OCI-LY1 (cell line): ENCODE data around the gene CXXC1.

ENCODE experiments used
- H2AFZ ChIP-seq: fragments of 200-600 bp; sonication (generic), shearing (Covaris generic); 2 replicates; pipeline ENCODE4 v1.6.0; 2014; ENCODE audit warnings: antibody characterized with exemption, mild to moderate bottlenecking, low read length
- H3F3A ChIP-seq: fragments of 200-600 bp; sonication (generic), shearing (Covaris generic); 2 replicates; pipeline ENCODE4 v1.6.0; 2014; ENCODE audit warnings: mild to moderate bottlenecking, antibody characterized with exemption, low read length, moderate library complexity; ENCODE audit not compliant: insufficient read depth
- H3K27ac ChIP-seq: fragments of 200-600 bp; sonication (generic); 2 replicates; pipeline ENCODE4 v1.5.1; 2014; ENCODE audit warnings: low read length, mixed run types, mild to moderate bottlenecking, low read depth; ENCODE audit not compliant: poor library complexity, severe bottlenecking
- H3K27me3 ChIP-seq: fragments of 200-600 bp; sonication (generic); 2 replicates; pipeline ENCODE4 v1.6.0; 2014; ENCODE audit warnings: antibody characterized with exemption, mild to moderate bottlenecking, low read length, moderate library complexity; ENCODE audit not compliant: insufficient read depth
- H3K36me3 ChIP-seq: fragments of 200-600 bp; sonication (generic); 2 replicates; pipeline ENCODE4 v1.6.1; 2014; ENCODE audit warnings: mild to moderate bottlenecking, antibody characterized with exemption, low read length, moderate library complexity, mixed read lengths; ENCODE audit not compliant: insufficient read depth
- H3K4me1 ChIP-seq: fragments of 200-600 bp; sonication (generic); 2 replicates; pipeline ENCODE4 v1.5.1; 2014; ENCODE audit warnings: mild to moderate bottlenecking, low read length, moderate library complexity; ENCODE audit not compliant: insufficient read depth, severe bottlenecking
- H3K4me2 ChIP-seq: fragments of 200-600 bp; sonication (generic), shearing (Covaris generic); 2 replicates; pipeline ENCODE4 v1.6.1; 2014; ENCODE audit warnings: low read length
- H3K4me3 ChIP-seq: fragments of 200-600 bp; sonication (generic); 2 replicates; pipeline ENCODE4 v1.5.1; 2014; ENCODE audit warnings: low read length, low read depth, mild to moderate bottlenecking, mixed read lengths; ENCODE audit not compliant: poor library complexity, severe bottlenecking
- H3K79me2 ChIP-seq: fragments of 200-600 bp; shearing (Covaris generic); 2 replicates; pipeline ENCODE4 v1.6.1; 2016; ENCODE audit warnings: mixed run types, low read length, mixed read lengths; ENCODE audit not compliant: insufficient read depth
- H3K9ac ChIP-seq: fragments of 200-600 bp; sonication (generic), shearing (Covaris generic); 2 replicates; pipeline ENCODE4 v1.6.1; 2014; ENCODE audit warnings: mild to moderate bottlenecking, low read length, mixed read lengths
- H3K9me2 ChIP-seq: fragments of 200-600 bp; sonication (generic), shearing (Covaris generic); 2 replicates; pipeline ENCODE4 v1.6.1; 2014; ENCODE audit warnings: low read depth, mild to moderate bottlenecking, low read length, mixed read lengths
- H3K9me3 ChIP-seq: fragments of 200-600 bp; shearing (Covaris generic); 2 replicates; pipeline ENCODE4 v1.6.1; 2014; ENCODE audit warnings: low read length, mixed read lengths
- H4K20me1 ChIP-seq: fragments of 200-600 bp; sonication (generic), shearing (Covaris generic); 2 replicates; pipeline ENCODE4 v1.6.0; 2016; ENCODE audit warnings: mild to moderate bottlenecking, low read length; ENCODE audit not compliant: insufficient read depth
- CTCF ChIP-seq: fragments of 200-600 bp; sonication (generic), shearing (Covaris generic); IDR thresholded peaks from 2 replicates; pipeline ENCODE4 v1.5.1; 2017; ENCODE audit warnings: mild to moderate bottlenecking, antibody characterized with exemption, low read length, moderate library complexity, mixed read lengths
- EZH2 ChIP-seq: fragments of 200-600 bp; sonication (generic), shearing (Covaris generic); IDR thresholded peaks from 2 replicates; pipeline ENCODE4 v1.8.0; 2017; ENCODE audit warnings: borderline replicate concordance, mixed run types, mild to moderate bottlenecking, antibody characterized with exemption, low read length, moderate library complexity, mixed read lengths

The CXXC1 gene

DNA sequence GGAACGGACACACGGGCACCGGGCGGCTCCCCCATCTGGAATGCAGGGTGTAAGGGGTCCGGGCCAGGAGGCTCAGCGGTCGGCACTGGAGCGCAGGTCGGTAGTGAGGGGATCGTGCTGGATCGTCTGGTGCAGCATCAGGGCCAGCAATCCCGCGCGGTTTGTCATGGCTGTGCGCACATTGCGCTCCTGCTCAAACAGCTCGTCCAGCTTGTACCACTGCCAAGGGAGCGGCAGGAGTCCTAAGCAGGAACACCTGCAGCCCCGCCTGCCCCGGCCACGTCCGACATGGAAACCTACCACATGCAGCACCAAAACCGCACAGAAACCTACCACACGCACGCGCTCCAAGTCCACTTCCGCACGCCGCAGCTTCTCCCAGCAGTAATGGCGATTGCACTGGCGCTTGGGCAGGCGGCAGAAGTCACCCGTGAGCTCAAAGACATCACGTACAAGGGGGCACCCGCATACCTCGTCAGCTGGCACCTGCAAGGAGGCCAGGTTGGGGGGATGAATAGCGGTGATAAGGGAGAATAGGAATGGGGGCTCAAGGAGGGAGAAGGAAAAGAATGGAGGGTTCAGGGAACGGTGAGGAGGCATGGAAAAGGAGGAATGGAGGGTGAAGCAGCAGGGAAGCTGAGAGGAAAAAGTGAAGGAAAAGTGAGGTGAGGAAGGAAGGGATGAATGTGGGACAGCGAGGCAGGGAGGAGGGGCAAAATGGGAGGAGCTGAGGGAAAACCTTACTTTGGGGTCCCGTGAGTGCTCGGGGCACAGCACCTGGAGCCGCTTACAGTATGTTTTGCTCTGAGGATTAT lies 4.8 kb downstream of the CXXC1 start:
- Histone ChIP-seq H3F3A (no peaks in the 10 kb centered on the region), H3K9ac (no peak overlapping the region), H3K9me2 (no peaks in the 10 kb centered on the region), H3K36me3 (peaks cover 63% of the 10 kb centered on the region), H3K27ac (no peak overlapping the region), H3K27me3 (no peaks in the 10 kb centered on the region), H3K4me2 (peak overlapping the region; percentile 97; the same call in 1 of the 2 replicates), H2AFZ (no peak overlapping the region), H4K20me1 (no peaks in the 10 kb centered on the region), H3K4me3 (no peak overlapping the region), H3K79me2 (peaks cover 33% of the 10 kb centered on the region), H3K9me3 (no peaks in the 10 kb centered on the region), H3K4me1 (peaks cover 33% of the 10 kb centered on the region)
- TF ChIP-seq EZH2 (no peak), CTCF (no peak)

DNA sequence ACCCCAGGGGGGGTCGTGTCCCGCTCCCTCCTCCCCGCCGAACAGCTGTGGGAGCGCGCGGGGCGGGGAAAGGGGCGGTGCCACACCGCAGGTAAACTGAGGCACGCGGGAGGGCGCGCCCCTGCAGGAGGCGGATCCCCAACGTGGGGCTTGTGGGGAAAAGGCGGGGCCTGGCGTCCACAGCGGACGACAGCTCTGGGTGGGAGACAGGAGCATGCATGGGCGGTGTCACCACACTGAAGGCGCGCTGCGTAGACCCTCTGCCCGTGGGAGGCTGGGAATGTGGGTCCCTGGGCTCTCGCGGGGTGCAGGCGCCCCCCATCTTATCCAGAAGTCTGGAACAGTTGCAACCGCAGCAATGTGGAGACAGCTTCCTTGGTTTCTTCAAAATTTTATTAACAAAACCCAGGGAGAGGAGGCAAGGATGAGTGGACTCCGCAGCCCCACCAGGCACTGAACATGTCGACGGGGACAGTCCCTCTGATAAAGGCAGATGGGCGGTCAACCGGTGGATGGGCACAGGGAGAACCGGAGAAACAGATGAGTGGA lies 5.4 kb downstream of the CXXC1 start:
- peak overlapping the region; percentile 97 for H3K4me2 ChIP-seq
- H3K27me3 ChIP-seq = no peaks in the 10 kb centered on the region
- TF ChIP-seq CTCF (no peak), EZH2 (no peak)
- H2AFZ ChIP-seq = no peak overlapping the region
- no peaks in the 10 kb centered on the region for H3K9me3 ChIP-seq
- H3K36me3 ChIP-seq = peaks cover 67% of the 10 kb centered on the region
- peak overlapping the region; percentile 98 for H3K4me3 ChIP-seq
- no peaks in the 10 kb centered on the region for H3F3A ChIP-seq
- H3K79me2 ChIP-seq = peaks cover 30% of the 10 kb centered on the region
- peak overlapping the region; percentile 74 for H3K27ac ChIP-seq
- peaks cover 33% of the 10 kb centered on the region for H3K4me1 ChIP-seq
- H3K9ac ChIP-seq = peak overlapping the region; percentile 99
- H4K20me1 ChIP-seq = no peaks in the 10 kb centered on the region
- no peaks in the 10 kb centered on the region for H3K9me2 ChIP-seq

DNA sequence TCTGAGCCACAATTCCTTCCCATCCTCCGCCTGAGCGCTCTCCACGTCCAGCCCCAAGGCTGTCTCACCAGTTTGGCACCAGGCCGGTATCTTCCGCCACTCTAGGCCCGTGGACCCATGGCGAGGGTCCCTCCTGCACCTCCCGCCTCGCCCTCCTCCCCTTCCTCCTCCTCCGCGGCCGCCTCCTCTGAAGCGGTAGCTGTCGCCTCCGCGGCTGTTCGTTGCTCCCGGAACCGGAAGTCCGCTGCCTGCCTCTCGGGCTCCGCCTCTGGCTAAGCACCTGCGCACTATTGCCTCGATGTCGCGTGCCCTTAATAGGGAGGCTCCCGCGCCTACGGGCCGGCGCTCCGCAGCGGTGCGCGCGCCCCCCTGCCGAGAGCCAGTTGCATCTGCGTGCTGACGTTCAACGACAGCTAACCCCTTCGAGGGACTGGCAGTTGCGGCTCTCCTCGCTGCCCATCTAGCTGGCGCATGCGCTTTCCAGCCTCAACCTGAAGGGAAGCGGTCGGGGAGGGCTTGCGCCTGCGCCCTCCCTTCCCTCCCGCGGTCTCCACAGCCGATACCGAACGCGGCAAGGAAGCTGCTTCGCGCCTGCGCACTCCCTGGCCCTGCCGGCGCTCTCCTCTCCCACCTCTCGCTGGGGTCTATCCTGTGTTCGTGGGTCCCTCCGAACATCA lies 6.1 kb downstream of the CXXC1 start, which contains the start of gene MBD1:
MBD1 (minus strand) TSS at position 229 of the 677 bp plus-strand sequence. CDS start 1,531 bp downstream, outside the sequence.
- Histone ChIP-seq H3K27me3 (no peaks in the 10 kb centered on the region), H3K79me2 (peaks cover 26% of the 10 kb centered on the region), H3K4me1 (peaks cover 32% of the 10 kb centered on the region), H3K36me3 (peaks cover 73% of the 10 kb centered on the region), H3K9me3 (no peaks in the 10 kb centered on the region), H3F3A (no peaks in the 10 kb centered on the region), H2AFZ (no peak within 1 kb of the TSS), H3K27ac (peak within 1 kb of the TSS; percentile 74), H3K9me2 (no peaks in the 10 kb centered on the region), H3K4me3 (peak within 1 kb of the TSS; percentile 98), H3K9ac (peak within 1 kb of the TSS; percentile 99), H4K20me1 (no peaks in the 10 kb centered on the region), H3K4me2 (peak within 1 kb of the TSS; percentile 97)
- no peak for TF ChIP-seq EZH2
- TF ChIP-seq CTCF = no peak; the same call in 1 of the 2 replicates
